Natural killer cell treated with Interleukin-12 subunit alpha and Interleukin-12 subunit beta and Interleukin-15 and Interleukin-18, amount 100 ng/mL, for 72 hours (primary cell): ENCODE results near the gene PRMT3. TPM values are rescaled to one million over a fixed set of nuclear protein-coding genes. Genes with fewer than 3 reads are reported as not detected.
"Not testable (repeated sequence)": the region's sequence is repeated elsewhere in the genome, so short reads cannot be mapped to it uniquely, and the experiment has no call there.

Experiments used
- ATAC-seq, 2 donors: fragments of 150-1000 bp; cut with Tn5 transposase in 1 of 2; sonication (Bioruptor Pico), chemical (Tn5 transposase) in 1 of 2; 2 replicates each; pipeline ENCODE4 v1.10.0; 2021
- DNase-seq: peaks from one replicate; pipeline ENCODE4 v3.0.0; 2022; ENCODE audit warnings: low spot score
- H3K27ac Mint-ChIP-seq, 2 donors: 1 replicate in 1 of 2; 2 replicates in 1 of 2; pipeline ENCODE4 v1.8.0; 2022; ENCODE audit warnings: mixed read lengths in 2 of 2, mild to moderate bottlenecking in 1 of 2, moderate library complexity in 1 of 2
- H3K27me3 Mint-ChIP-seq, 2 donors: 1 replicate in 1 of 2; 2 replicates in 1 of 2; pipeline ENCODE4 v1.8.0; 2022; ENCODE audit warnings: mixed read lengths in 2 of 2
- H3K36me3 Mint-ChIP-seq: one replicate; pipeline ENCODE4 v1.8.0; 2022; ENCODE audit warnings: mixed read lengths
- H3K4me1 Mint-ChIP-seq, 2 donors: 1 replicate in 1 of 2; 2 replicates in 1 of 2; pipeline ENCODE4 v1.8.0; 2022; ENCODE audit warnings: low read depth in 2 of 2, mixed read lengths in 2 of 2, mild to moderate bottlenecking in 1 of 2
- H3K4me3 Mint-ChIP-seq: one replicate; pipeline ENCODE4 v1.8.0; 2022; ENCODE audit warnings: mixed read lengths
- H3K9me3 Mint-ChIP-seq: 2 replicates; pipeline ENCODE4 v1.8.0; 2022; ENCODE audit warnings: mixed read lengths
- total RNA-seq, 2 donors: library from RNA; stranded (reverse); gene quantifications; one replicate each; pipeline ENCODE4 v1.2.3, GENCODE V29; 2022

PRMT3 gene
- total RNA-seq, 2 donors from 2014 or later: 19.3 to 42.8 TPM

GRCh38 chr11:20530942-20531703 lies 143.6 kb downstream of the PRMT3 start:
- H3K27me3 Mint-ChIP-seq: peaks cover 10 to 25% of the 10 kb centered on the region in 2 donors
- H3K9me3 Mint-ChIP-seq: no peaks in the 10 kb centered on the region
- H3K27ac Mint-ChIP-seq: no peak overlapping the region
- ATAC-seq (no peak), DNase-seq (no peak)
- H3K4me1 Mint-ChIP-seq: no peaks in the 10 kb centered on the region
- no peak overlapping the region for H3K4me3 Mint-ChIP-seq
- no peaks in the 10 kb centered on the region for H3K36me3 Mint-ChIP-seq

- Mint-ChIP-seq H3K9me3 (peaks cover 5% of the 10 kb centered on the region), H3K27ac (no peak overlapping the region), H3K36me3 (peaks cover 6% of the 10 kb centered on the region), H3K27me3 (peaks cover 13 to 20% of the 10 kb centered on the region in 2 donors), H3K4me3 (no peak overlapping the region), H3K4me1 (no peaks in the 10 kb centered on the region)
- no peak for ATAC-seq
- DNase-seq: no peak
Observed at GRCh38 chr11:20535271-20535881, 147.9 kb downstream of the PRMT3 start.

DNA sequence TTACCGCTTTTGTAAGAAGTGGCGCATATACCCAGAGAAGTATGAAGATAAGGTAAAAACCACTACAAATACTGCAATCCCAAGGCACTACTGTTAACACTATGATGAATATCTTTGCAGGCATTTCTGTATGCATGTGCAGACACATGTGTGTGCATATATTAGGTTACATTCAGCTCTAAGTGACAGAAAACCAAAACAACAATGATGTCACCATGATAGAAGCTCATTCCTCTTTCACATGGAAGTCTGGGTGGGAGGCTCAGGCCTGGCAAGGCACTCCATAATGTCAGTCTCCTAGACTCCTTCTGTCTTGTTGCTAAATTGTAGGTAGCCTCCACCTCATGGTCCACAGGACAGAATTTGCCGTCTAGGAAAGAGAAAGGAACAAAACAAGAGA lies 148.8 kb downstream of the PRMT3 start:
- Mint-ChIP-seq H3K27me3 (peaks cover 11 to 23% of the 10 kb centered on the region in 2 donors), H3K9me3 (peaks cover 6% of the 10 kb centered on the region), H3K4me1 (no peaks in the 10 kb centered on the region), H3K4me3 (no peak overlapping the region), H3K27ac (no peak overlapping the region), H3K36me3 (peaks cover 6% of the 10 kb centered on the region)
- ATAC-seq (no peak), DNase-seq (no peak)

DNA sequence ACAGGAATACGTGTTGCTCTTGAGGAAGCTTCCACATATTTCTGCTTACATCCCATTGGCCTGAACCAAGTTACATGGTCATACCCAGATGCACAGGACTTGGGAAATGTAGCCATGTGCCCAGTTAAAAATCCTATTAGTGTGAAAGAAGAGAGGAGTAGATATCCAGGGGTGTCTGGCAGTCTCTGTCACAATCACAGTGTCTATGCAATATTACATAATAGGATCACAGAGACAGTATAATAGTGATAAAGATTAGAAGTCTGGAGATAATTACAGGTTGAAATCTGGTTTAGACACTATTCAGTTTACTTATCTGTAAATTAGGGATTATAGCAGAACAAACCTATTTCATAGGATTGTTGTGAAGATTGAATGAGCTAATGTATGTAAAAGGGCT lies 149.3 kb downstream of the PRMT3 start:
- Mint-ChIP-seq H3K36me3 (peaks cover 6% of the 10 kb centered on the region), H3K4me1 (no peaks in the 10 kb centered on the region), H3K4me3 (no peak overlapping the region), H3K9me3 (peaks cover 8% of the 10 kb centered on the region), H3K27me3 (peaks cover 13 to 27% of the 10 kb centered on the region in 2 donors), H3K27ac (no peak overlapping the region)
- DNase-seq (no peak), ATAC-seq (no peak)

DNA sequence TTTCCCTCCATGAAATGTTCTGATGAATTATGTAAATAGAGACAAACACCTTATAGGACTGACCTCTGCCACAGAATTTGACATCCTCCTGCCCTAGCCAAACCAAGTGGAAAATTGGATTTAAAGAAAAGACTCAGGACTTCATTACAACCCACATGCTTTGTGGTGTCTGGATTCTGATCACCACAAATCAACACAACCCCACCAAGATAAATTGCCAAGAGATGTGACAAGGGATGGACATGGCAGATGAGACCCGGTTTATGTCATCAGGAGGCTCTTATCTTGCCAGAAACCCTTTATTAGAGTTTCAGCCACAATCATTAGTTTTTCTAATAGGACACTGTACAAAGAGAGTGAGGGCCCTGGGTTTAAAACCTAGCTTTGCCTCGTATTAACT lies 154.0 kb downstream of the PRMT3 start:
- Mint-ChIP-seq H3K36me3 (peaks cover 6% of the 10 kb centered on the region), H3K4me1 (no peaks in the 10 kb centered on the region), H3K9me3 (peaks cover 8% of the 10 kb centered on the region), H3K4me3 (no peak overlapping the region), H3K27me3 (peaks cover 4 to 7% of the 10 kb centered on the region in 2 donors), H3K27ac (no peak overlapping the region)
- no peak for ATAC-seq
- no peak for DNase-seq

- peak; percentile 11 to 33 for ATAC-seq
- peaks cover 2 to 7% of the 10 kb centered on the region in 2 donors for H3K27me3 Mint-ChIP-seq
Observed at GRCh38 chr11:20544603-20545237, 157.2 kb downstream of the PRMT3 start.

DNA sequence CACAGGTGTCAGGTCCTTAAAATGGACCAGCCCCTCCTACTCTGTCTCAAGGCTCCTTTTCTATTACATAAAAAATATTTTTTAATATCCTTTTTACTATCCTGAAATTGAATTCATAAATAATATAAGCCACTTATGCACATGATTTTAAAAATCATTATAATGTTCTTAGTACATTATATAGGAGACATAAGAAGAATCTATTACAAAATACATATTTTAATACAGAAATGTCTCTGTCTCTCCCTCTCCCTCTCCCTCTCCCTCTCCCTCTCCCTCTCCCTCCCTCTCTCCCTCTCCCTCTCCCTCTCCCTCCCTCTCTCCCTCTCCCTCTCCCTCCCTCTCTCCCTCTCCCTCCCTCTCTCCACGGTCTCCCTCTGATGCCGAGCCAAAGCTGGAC lies 159.9 kb downstream of the PRMT3 start:
- DNase-seq (no peak), ATAC-seq (no peak)
- Mint-ChIP-seq H3K27me3 (peaks cover 0 to 5% of the 10 kb centered on the region in 2 donors), H3K9me3 (no peaks in the 10 kb centered on the region), H3K27ac (no peak overlapping the region), H3K36me3 (no peaks in the 10 kb centered on the region), H3K4me1 (no peaks in the 10 kb centered on the region), H3K4me3 (no peak overlapping the region)

More at GRCh38 chr11:20544603-20545237, 157.2 kb downstream of the PRMT3 start:
- no peak for DNase-seq
- Mint-ChIP-seq H3K4me3 (no peak overlapping the region), H3K9me3 (peaks cover 3% of the 10 kb centered on the region), H3K27ac (no peak overlapping the region), H3K36me3 (no peaks in the 10 kb centered on the region), H3K4me1 (no peaks in the 10 kb centered on the region)

DNA sequence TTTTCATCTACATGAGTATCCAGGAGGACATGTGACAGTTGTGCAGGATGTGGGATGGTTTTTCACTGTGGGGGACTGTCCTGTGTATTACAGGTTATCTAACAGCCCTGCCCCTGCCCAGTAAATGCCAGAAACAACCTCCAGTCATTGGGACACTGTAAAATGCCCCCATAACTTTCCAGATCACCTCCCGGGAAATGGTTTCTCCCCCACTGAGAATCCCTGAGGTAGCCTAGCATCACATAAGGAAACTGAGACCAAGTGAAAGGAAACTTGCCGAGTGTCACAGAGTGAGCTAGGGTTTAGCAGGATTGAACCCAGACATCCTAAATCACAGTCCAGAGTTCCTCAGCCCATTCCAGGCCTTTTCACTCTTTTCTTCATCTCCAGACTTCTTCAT lies 163.6 kb downstream of the PRMT3 start:
- H3K9me3 Mint-ChIP-seq: peaks cover under 1% of the 10 kb centered on the region
- DNase-seq (no peak), ATAC-seq (no peak)
- H3K36me3 Mint-ChIP-seq: no peaks in the 10 kb centered on the region
- peaks cover 3 to 5% of the 10 kb centered on the region in 2 donors for H3K27me3 Mint-ChIP-seq
- H3K4me1 Mint-ChIP-seq: no peaks in the 10 kb centered on the region
- no peak overlapping the region for H3K27ac Mint-ChIP-seq
- H3K4me3 Mint-ChIP-seq: no peak overlapping the region

DNA sequence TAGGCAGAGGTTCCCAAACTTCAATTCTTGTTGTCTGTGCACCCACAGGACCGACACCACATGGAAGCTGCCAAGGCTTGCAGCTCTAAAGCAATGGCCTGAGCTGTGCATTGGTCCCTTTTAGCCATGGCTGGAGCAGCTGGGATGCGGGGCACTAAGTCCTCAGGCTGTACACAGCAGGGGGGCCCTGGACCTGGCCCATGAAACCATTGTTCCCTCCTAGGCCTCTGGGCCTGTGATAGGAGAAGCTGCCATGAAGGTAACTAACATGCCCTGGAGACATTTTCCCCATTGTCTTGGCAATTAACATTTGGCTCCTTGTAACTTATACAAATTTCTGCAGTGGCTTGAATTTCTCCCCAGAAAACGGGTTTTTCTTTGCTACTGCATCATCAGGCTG lies 168.3 kb downstream of the PRMT3 start:
- Mint-ChIP-seq H3K9me3 (peaks cover 5% of the 10 kb centered on the region), H3K36me3 (no peaks in the 10 kb centered on the region), H3K27me3 (peaks cover 9 to 22% of the 10 kb centered on the region in 2 donors), H3K4me1 (no peaks in the 10 kb centered on the region), H3K27ac (no peak overlapping the region), H3K4me3 (no peak overlapping the region)
- ATAC-seq (no peak), DNase-seq (no peak)

- H3K27ac Mint-ChIP-seq, H3K9me3 Mint-ChIP-seq, DNase-seq, H3K4me3 Mint-ChIP-seq, H3K4me1 Mint-ChIP-seq, H3K36me3 Mint-ChIP-seq, ATAC-seq: not testable (repeated sequence)
- peaks cover 9 to 22% of the 10 kb centered on the region in 2 donors for H3K27me3 Mint-ChIP-seq
Observed at GRCh38 chr11:20556396-20556795, 168.9 kb downstream of the PRMT3 start.

- Mint-ChIP-seq H3K27me3 (peaks cover 11 to 36% of the 10 kb centered on the region in 2 donors), H3K36me3 (no peaks in the 10 kb centered on the region), H3K4me3 (no peak overlapping the region), H3K9me3 (peaks cover 5% of the 10 kb centered on the region), H3K27ac (no peak overlapping the region), H3K4me1 (no peaks in the 10 kb centered on the region)
- no peak for DNase-seq
- no peak for ATAC-seq
Observed at GRCh38 chr11:20558741-20559140, 171.2 kb downstream of the PRMT3 start.
